ENCODE measurements around the gene MAP3K2. TPM values are rescaled to one million over a fixed set of nuclear protein-coding genes. Genes with fewer than 3 reads are reported as not detected.

MAP3K2 gene
- total RNA-seq, 1 experiment from 2014 or later: 38.7 TPM

DNA sequence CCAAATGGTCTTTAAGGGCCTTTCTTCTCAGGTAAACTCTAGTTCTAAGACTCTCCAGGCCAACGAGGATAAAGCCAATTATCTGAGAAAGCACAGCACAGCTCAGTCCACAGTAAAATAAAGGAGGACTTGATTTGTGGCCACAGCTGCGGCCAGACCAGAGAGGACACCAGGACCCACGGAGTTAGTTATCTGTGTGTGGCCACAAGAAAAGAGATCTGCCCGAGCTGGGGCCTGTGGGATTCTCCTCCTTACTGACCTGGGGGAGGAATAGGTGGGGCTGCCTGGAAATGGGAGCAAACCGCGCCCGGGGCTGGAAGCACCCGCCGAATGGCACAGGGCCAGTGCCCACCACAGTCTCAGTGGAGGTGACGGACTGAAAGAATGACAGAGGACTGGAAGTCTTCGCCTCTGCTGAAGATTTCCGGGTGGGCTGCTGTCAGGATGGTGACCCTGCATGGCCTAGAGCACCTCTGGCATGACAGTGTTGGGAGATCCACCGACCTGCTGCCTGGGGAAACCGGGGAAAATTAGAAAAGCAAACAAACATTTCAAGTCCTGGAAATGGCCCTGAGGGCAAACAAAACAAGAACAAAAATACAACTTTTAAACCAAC lies 43.7 kb upstream of the MAP3K2 start:
- Mint-ChIP-seq H3K27me3 (ENCODE audit: insufficient read depth, unreplicated experiment) (no peaks in the 10 kb centered on the region), H3K4me1 (ENCODE audit: low read depth, unreplicated experiment) (no peaks in the 10 kb centered on the region), H3K9me3 (ENCODE audit: unreplicated experiment) (no peaks in the 10 kb centered on the region), H3K27ac (ENCODE audit: unreplicated experiment) (no peak overlapping the region), H3K4me3 (ENCODE audit: unreplicated experiment) (no peak overlapping the region), H3K36me3 (ENCODE audit: insufficient read depth, unreplicated experiment) (no peaks in the 10 kb centered on the region)
- TF ChIP-seq, protein P1, sequence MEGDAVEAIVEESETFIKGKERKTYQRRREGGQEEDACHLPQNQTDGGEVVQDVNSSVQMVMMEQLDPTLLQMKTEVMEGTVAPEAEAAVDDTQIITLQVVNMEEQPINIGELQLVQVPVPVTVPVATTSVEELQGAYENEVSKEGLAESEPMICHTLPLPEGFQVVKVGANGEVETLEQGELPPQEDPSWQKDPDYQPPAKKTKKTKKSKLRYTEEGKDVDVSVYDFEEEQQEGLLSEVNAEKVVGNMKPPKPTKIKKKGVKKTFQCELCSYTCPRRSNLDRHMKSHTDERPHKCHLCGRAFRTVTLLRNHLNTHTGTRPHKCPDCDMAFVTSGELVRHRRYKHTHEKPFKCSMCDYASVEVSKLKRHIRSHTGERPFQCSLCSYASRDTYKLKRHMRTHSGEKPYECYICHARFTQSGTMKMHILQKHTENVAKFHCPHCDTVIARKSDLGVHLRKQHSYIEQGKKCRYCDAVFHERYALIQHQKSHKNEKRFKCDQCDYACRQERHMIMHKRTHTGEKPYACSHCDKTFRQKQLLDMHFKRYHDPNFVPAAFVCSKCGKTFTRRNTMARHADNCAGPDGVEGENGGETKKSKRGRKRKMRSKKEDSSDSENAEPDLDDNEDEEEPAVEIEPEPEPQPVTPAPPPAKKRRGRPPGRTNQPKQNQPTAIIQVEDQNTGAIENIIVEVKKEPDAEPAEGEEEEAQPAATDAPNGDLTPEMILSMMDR (IDR thresholded peaks at IDR 0.05; ENCODE audit: insufficient read depth in 1 of 2, low read depth in 1 of 2, low read length in 1 of 2, severe bottlenecking in 1 of 2, unreplicated experiment in 1 of 2): no peak
- intact Hi-C loops (cut with micrococcal nuclease; ENCODE audit: unreplicated experiment): no loop called here
- H3K9me3 ChIP-seq: no peaks in the 10 kb centered on the region
- H3K4me1 ChIP-seq: no peaks in the 10 kb centered on the region
- DNase-seq: no peak
- H3K36me3 ChIP-seq (ENCODE audit: control insufficient read depth, insufficient read depth, low read length): no peaks in the 10 kb centered on the region
- BruUV-seq (replicated peaks): no TSS peak
- ChIA-PET CTCF (no interaction called here), POLR2A (no interaction called here)
- no peak overlapping the region for H3K4me3 ChIP-seq (ENCODE audit: low read depth, low read length)
- no peaks in the 10 kb centered on the region for H3K27me3 ChIP-seq (replicated peaks; ENCODE audit: control insufficient read depth, insufficient read depth, low read length)

DNA sequence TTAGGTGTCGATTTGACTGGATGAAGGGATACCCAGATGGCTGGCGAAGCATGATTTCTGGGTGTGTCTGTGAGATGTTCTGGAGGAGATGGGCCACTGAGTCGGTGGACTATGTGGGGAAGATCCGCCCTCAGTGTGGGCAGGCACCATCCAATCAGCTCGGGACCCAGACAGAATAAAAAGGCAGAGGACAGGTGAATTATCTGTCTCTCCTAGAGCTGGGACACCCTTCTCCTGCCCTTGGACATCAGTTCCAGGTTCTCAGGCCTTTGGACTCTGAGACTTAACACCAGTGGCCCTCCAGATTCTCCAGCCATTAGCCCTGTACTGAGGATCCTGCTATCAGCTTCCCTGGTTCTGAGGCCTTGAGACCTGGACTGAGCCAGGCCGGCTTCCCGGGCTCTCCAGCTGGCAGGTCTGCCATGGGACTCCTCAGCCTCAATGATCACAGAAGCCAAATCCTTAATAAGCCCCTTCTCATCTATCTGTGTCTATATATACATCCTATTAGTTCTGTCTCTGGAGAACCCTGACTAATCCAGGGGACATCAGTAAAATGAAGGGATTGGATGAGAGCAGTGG lies 42.2 kb upstream of the MAP3K2 start:
- Mint-ChIP-seq H3K9me3 (ENCODE audit: unreplicated experiment) (no peaks in the 10 kb centered on the region), H3K4me1 (ENCODE audit: low read depth, unreplicated experiment) (no peaks in the 10 kb centered on the region), H3K27ac (ENCODE audit: unreplicated experiment) (no peak overlapping the region), H3K27me3 (ENCODE audit: insufficient read depth, unreplicated experiment) (no peaks in the 10 kb centered on the region), H3K4me3 (ENCODE audit: unreplicated experiment) (no peak overlapping the region), H3K36me3 (ENCODE audit: insufficient read depth, unreplicated experiment) (no peaks in the 10 kb centered on the region)
- TF ChIP-seq, protein P1 (IDR thresholded peaks at IDR 0.05; ENCODE audit: insufficient read depth in 1 of 2, low read depth in 1 of 2, low read length in 1 of 2, severe bottlenecking in 1 of 2, unreplicated experiment in 1 of 2): no peak
- Histone ChIP-seq H3K36me3 (ENCODE audit: control insufficient read depth, insufficient read depth, low read length) (no peaks in the 10 kb centered on the region), H3K4me3 (ENCODE audit: low read depth, low read length) (no peak overlapping the region), H3K27me3 (replicated peaks; ENCODE audit: control insufficient read depth, insufficient read depth, low read length) (no peaks in the 10 kb centered on the region), H3K9me3 (no peaks in the 10 kb centered on the region), H3K4me1 (no peaks in the 10 kb centered on the region)
- ChIA-PET POLR2A (no interaction called here), CTCF (no interaction called here)
- intact Hi-C loops (cut with micrococcal nuclease; ENCODE audit: unreplicated experiment): no loop called here
- DNase-seq: no peak
- no TSS peak for BruUV-seq (replicated peaks)

DNA sequence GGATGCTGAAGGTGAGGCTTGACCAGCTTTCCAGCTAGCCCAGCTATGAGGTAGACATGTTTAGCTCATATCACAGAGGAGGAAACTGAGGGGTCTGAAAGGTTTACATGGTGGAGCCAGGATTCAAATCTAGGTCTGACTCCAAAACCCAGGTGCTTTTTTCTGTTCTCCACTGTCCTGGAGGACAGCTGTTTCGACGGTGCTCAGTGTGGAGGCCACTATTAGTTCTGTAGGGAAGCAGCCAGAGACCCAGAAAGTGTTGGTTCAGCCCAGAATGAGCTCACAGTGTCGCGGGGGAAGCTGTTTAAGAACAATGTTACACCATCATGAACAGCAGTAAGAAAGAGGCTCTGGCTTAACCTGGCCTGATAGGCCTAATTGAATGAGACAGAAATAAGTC lies 41.5 kb upstream of the MAP3K2 start:
- no TSS peak for BruUV-seq (replicated peaks)
- H3K4me1 Mint-ChIP-seq (ENCODE audit: low read depth, unreplicated experiment): no peaks in the 10 kb centered on the region
- CTCF ChIA-PET: no interaction called here

More for the DNA sequence above, 41.5 kb upstream of the MAP3K2 start:
- H3K9me3 ChIP-seq: no peaks in the 10 kb centered on the region
- Mint-ChIP-seq H3K36me3 (ENCODE audit: insufficient read depth, unreplicated experiment) (no peaks in the 10 kb centered on the region), H3K9me3 (ENCODE audit: unreplicated experiment) (no peaks in the 10 kb centered on the region), H3K27ac (ENCODE audit: unreplicated experiment) (no peak overlapping the region), H3K27me3 (ENCODE audit: insufficient read depth, unreplicated experiment) (no peaks in the 10 kb centered on the region), H3K4me3 (ENCODE audit: unreplicated experiment) (no peak overlapping the region)
- H3K27me3 ChIP-seq (replicated peaks; ENCODE audit: control insufficient read depth, insufficient read depth, low read length): no peaks in the 10 kb centered on the region
- no peak for DNase-seq
- H3K4me1 ChIP-seq: no peaks in the 10 kb centered on the region
- TF ChIP-seq, protein P1 (IDR thresholded peaks at IDR 0.05; ENCODE audit: insufficient read depth in 1 of 2, low read depth in 1 of 2, low read length in 1 of 2, severe bottlenecking in 1 of 2, unreplicated experiment in 1 of 2): no peak
- H3K36me3 ChIP-seq (ENCODE audit: control insufficient read depth, insufficient read depth, low read length): no peaks in the 10 kb centered on the region
- intact Hi-C loops (cut with micrococcal nuclease; ENCODE audit: unreplicated experiment): no loop called here
- POLR2A ChIA-PET: no interaction called here
- H3K4me3 ChIP-seq (ENCODE audit: low read depth, low read length): no peak overlapping the region

Data from Caco-2 (cell line).